ENCODE measurements around the gene SKI. TPM values are rescaled to one million over a fixed set of nuclear protein-coding genes. Genes with fewer than 3 reads are reported as not detected.

The SKI gene
- total RNA-seq, 1 donor from 2014 or later = 26.9 TPM

DNA sequence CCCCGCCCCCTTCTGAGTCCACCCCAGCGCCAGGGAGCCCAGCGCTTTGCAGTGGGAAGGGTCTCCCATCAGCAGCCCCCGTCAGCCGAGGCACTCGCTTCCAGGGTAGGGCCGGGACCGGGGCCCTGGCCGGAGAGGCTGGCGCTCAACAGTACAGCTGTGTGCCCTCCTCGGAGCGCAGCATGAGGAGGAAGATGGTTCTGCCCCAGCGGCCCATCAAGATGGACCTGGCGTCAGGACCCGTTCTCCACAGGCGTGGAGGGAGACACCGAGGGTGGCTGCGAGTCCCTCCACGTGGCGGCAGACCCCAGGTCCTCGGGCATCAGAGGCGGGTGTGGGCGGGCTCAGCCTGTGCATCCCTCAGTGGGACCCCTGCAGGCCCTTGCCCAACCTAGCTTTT lies 109.0 kb downstream of the SKI start:
- DNase-seq (ENCODE audit: low read depth) = no peak
- H3K36me3 ChIP-seq (ENCODE audit: control insufficient read depth, insufficient read depth, low read length) = no peaks in the 10 kb centered on the region
- TF ChIP-seq, protein P1, sequence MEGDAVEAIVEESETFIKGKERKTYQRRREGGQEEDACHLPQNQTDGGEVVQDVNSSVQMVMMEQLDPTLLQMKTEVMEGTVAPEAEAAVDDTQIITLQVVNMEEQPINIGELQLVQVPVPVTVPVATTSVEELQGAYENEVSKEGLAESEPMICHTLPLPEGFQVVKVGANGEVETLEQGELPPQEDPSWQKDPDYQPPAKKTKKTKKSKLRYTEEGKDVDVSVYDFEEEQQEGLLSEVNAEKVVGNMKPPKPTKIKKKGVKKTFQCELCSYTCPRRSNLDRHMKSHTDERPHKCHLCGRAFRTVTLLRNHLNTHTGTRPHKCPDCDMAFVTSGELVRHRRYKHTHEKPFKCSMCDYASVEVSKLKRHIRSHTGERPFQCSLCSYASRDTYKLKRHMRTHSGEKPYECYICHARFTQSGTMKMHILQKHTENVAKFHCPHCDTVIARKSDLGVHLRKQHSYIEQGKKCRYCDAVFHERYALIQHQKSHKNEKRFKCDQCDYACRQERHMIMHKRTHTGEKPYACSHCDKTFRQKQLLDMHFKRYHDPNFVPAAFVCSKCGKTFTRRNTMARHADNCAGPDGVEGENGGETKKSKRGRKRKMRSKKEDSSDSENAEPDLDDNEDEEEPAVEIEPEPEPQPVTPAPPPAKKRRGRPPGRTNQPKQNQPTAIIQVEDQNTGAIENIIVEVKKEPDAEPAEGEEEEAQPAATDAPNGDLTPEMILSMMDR (IDR thresholded peaks at IDR 0.05; ENCODE audit: insufficient read depth, low read length, poor library complexity, severe bottlenecking) = no peak
- peaks cover 15% of the 10 kb centered on the region for H3K27me3 ChIP-seq (ENCODE audit: control insufficient read depth, insufficient read depth, low read length)
- no peak overlapping the region for H3K4me3 ChIP-seq (ENCODE audit: low read depth, low read length)

DNA sequence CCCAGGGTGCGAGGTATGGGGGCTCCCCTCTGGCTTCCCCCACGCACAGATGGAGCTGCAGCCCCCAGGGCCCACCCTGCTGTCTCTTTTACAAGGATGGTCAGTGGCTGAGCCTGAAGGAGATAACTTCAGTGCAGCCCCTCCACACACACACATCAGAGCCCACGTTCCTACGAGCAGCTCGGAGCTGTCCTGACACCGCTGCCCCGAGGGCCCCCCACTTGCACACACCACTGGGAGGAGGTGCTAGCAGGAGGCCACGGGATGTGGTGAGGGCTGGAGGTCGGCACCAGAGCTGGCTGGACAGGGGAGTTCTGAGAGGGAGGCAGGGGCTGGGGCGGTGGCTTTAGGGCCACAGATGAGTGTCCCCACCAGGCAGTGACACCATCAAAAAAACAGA lies 109.4 kb downstream of the SKI start:
- TF ChIP-seq, protein P1 (IDR thresholded peaks at IDR 0.05; ENCODE audit: insufficient read depth, low read length, poor library complexity, severe bottlenecking) = no peak
- peaks cover 17% of the 10 kb centered on the region for H3K27me3 ChIP-seq (ENCODE audit: control insufficient read depth, insufficient read depth, low read length)
- H3K4me3 ChIP-seq (ENCODE audit: low read depth, low read length) = no peak overlapping the region
- no peak for DNase-seq (ENCODE audit: low read depth)
- H3K36me3 ChIP-seq (ENCODE audit: control insufficient read depth, insufficient read depth, low read length) = no peaks in the 10 kb centered on the region

DNA sequence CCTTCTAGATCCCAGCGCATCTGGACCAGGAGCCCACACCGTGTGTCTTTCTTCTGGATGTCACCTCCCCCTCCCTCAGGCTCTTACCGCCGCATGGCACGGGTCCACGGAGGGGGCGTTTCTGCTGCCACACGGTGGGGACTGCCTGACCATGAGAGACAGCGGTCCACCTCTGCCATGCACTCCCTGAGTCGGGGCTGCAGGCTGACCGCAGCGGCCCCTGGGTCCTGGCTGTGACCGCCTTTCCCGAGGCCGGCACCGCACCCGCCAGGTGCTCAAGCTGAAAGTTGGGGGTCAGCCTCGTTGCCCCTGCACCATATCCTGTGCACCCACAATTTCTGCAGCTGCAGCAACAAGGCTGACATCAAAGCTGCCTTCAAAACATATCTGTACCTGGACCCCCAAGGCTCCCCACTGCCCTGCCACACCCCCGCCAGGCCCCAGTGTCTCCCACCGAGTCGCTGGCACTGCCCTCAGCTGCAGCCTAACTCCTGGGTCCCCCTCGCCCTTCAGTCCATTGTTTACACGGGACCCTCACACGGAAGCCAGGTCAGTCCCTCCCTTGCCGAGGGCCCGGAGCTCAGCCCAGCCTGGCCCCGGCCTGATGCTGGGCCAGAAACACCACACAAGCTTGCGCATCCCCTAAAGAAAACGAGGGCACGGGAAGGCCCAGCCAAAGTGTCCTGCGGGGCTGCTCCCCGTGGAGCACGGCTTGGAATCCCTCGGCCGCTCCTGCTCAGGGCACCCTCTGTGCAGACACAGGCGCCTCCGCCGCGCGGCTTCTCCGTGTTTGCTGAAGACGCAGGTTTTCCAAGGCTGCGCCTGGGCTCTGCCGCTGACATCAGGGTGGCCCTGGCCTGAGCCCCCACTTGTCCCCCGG lies 111.3 kb downstream of the SKI start:
- H3K4me3 ChIP-seq (ENCODE audit: low read depth, low read length) = no peak overlapping the region
- DNase-seq (ENCODE audit: low read depth) = no peak
- no peaks in the 10 kb centered on the region for H3K36me3 ChIP-seq (ENCODE audit: control insufficient read depth, insufficient read depth, low read length)
- TF ChIP-seq, protein P1 (IDR thresholded peaks at IDR 0.05; ENCODE audit: insufficient read depth, low read length, poor library complexity, severe bottlenecking) = no peak
- peaks cover 17% of the 10 kb centered on the region for H3K27me3 ChIP-seq (ENCODE audit: control insufficient read depth, insufficient read depth, low read length)

DNA sequence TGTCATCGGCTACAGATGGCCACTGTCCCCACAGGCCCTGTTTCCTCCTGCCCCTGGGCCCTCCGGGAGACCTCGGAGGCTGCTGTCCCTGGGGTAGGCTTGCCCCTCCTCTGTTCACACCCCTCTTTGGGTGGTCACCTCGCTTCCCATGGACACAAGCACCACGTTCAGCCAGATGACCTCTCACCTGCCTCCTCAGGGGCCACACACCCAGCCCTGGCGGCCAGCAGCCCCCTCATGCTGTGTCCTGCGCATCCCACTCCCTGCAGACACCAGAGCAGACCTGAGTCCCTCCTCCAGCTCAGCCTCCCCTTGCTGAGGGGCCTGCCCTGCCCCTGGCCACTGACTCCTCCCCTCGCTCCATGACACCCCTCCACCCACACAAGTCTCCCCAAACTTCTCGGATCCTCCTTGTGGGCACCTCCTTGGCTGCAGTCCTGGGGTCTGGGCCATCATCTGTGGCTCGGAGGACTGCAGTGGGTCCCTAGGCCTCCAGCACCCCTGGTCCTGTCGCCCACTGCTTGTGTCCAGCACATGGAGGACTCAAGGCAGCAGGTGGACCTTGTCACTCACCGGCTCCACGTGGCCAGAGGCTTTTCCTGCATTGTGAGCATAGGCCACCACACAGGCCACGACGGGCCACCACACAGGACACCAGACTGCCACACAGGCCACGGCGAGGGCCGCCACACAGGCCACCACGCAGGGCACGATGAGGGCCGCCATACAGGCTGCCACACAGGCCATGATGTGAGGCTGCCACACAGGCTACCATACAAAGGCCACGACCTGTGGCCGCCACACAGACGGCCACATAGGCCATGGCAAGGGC lies 112.2 kb downstream of the SKI start:
- TF ChIP-seq, protein P1 (IDR thresholded peaks at IDR 0.05; ENCODE audit: insufficient read depth, low read length, poor library complexity, severe bottlenecking) = no peak
- peaks cover 17% of the 10 kb centered on the region for H3K27me3 ChIP-seq (ENCODE audit: control insufficient read depth, insufficient read depth, low read length)
- no peaks in the 10 kb centered on the region for H3K36me3 ChIP-seq (ENCODE audit: control insufficient read depth, insufficient read depth, low read length)
- DNase-seq (ENCODE audit: low read depth) = no peak
- H3K4me3 ChIP-seq (ENCODE audit: low read depth, low read length) = no peak overlapping the region

DNA sequence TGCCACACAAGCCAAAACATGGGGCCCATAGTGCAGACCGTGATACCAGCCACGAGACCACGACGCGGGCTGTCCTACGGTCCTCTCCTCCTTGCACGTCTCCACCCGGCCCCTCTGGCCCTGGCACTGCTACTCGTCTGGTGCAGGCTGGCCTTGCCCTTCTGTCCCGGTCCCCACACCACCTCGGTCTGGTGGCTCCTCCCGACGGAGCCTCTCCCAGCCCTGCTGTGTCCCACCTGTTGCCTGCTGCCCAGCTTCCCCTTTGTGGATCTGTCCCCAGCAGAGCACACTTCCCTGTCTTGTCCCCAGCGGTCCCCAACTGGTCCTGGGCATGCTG lies 112.8 kb downstream of the SKI start:
- peaks cover 15% of the 10 kb centered on the region for H3K27me3 ChIP-seq (ENCODE audit: control insufficient read depth, insufficient read depth, low read length)
- TF ChIP-seq, protein P1 (IDR thresholded peaks at IDR 0.05; ENCODE audit: insufficient read depth, low read length, poor library complexity, severe bottlenecking) = no peak
- no peak overlapping the region for H3K4me3 ChIP-seq (ENCODE audit: low read depth, low read length)
- H3K36me3 ChIP-seq (ENCODE audit: control insufficient read depth, insufficient read depth, low read length) = no peaks in the 10 kb centered on the region
- DNase-seq (ENCODE audit: low read depth) = no peak
